Calu3 (cell line): Measurements from ENCODE around the gene CKAP5. TPM values are rescaled to one million over a fixed set of nuclear protein-coding genes. Genes with fewer than 3 reads are reported as not detected.
"Not testable (repeated sequence)": the region's sequence is repeated elsewhere in the genome, so short reads cannot be mapped to it uniquely, and the experiment has no call there.

Experiments used
- BruUV-seq: library from RNA; stranded (reverse); fragments of 400-500 nt; replicated peaks from 2 replicates; lab custom pipeline; 2021; lab: Mats Ljungman, UMichigan
- CTCF ChIA-PET: fragments of 300-600 bp; sonication (Branson Sonifier 250); formaldehyde crosslinking; loops from one replicate; lab custom pipeline; 2022; ENCODE audit warnings: antibody characterized with exemption; lab: Charles Lee
- DNase-seq: peaks from one replicate; pipeline ENCODE4 v3.0.0; 2022
- H3K27ac Mint-ChIP-seq: one replicate; pipeline ENCODE4 v1.8.0; 2022; ENCODE audit warnings: mixed read lengths; ENCODE audit not compliant: unreplicated experiment
- H3K27me3 Mint-ChIP-seq: one replicate; pipeline ENCODE4 v1.8.0; 2022; ENCODE audit warnings: mixed read lengths; ENCODE audit not compliant: unreplicated experiment
- H3K36me3 Mint-ChIP-seq: one replicate; pipeline ENCODE4 v1.8.0; 2022; ENCODE audit warnings: mild to moderate bottlenecking, moderate library complexity, mixed read lengths; ENCODE audit not compliant: insufficient read depth, unreplicated experiment
- H3K4me1 Mint-ChIP-seq: one replicate; pipeline ENCODE4 v1.8.0; 2022; ENCODE audit warnings: mild to moderate bottlenecking, low read depth, mixed read lengths; ENCODE audit not compliant: unreplicated experiment
- H3K4me3 Mint-ChIP-seq: one replicate; pipeline ENCODE4 v1.8.0; 2022; ENCODE audit warnings: mild to moderate bottlenecking, low read depth, moderate library complexity, mixed read lengths; ENCODE audit not compliant: unreplicated experiment
- H3K9me3 Mint-ChIP-seq: one replicate; pipeline ENCODE4 v1.8.0; 2022; ENCODE audit warnings: low read depth, mixed read lengths; ENCODE audit not compliant: unreplicated experiment
- intact Hi-C: fragments of 100-400 bp; cut with micrococcal nuclease; formaldehyde crosslinking; loops from one replicate; pipeline ENCODE4 v1.10.0; 2022; ENCODE audit not compliant: unreplicated experiment
- total RNA-seq: library from RNA; stranded (reverse); gene quantifications from 2 replicates; pipeline ENCODE4 v1.2.3, GENCODE V29; 2022
- TF ChIP-seq, protein P1 (sequence below): fragments of 200-600 bp; IDR thresholded peaks from one replicate; pipeline ENCODE4 v1.8.0; 2022; ENCODE audit warnings: antibody characterized with exemption; ENCODE audit not compliant: unreplicated experiment

Gene CKAP5
- total RNA-seq, 1 experiment from 2014 or later = 140 TPM

DNA sequence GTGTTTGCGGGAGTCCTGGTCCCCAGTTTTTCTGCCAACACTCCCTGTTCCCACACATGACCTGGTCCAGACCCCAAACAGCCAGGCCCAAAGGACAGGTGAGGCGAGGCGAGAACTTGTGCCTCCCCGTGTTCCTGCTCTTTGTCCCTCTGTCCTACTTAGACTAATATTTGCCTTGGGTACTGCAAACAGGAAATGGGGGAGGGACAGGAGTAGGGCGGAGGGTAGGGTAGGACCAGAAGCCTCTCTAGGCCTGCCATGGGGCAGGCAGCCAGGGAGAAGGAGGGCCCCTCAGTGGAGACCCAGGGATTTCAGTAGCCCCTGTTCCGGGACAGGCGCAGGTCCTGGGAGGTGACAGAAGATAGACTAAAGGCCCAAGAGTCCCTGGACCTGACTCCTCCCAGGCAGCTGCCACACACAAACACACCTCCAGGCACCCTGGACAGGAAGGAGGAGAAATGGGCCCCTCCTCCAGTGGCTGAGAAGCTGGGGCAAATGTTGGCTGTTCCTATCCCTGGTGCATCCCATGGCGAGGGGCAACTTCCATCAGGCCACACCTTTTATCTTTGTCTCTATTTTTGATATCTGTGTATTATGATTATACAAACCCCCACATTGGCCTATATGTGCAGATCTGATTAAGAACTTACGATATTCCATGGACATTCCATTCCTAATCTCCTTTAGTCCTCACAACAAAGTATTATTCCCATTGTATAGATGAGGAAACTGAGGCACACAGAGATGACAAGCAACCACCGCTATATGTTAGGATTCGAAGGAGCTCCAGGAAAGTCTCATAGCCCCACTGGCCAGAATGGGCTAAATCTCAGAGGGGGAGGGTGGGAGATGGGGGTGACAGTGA, 127.7 kb downstream of the CKAP5 start:
- intact Hi-C loops = no loop called here
- H3K27ac Mint-ChIP-seq = no peak overlapping the region
- CTCF ChIA-PET = no interaction called here
- DNase-seq = peak; percentile 28
- TF ChIP-seq, protein P1, sequence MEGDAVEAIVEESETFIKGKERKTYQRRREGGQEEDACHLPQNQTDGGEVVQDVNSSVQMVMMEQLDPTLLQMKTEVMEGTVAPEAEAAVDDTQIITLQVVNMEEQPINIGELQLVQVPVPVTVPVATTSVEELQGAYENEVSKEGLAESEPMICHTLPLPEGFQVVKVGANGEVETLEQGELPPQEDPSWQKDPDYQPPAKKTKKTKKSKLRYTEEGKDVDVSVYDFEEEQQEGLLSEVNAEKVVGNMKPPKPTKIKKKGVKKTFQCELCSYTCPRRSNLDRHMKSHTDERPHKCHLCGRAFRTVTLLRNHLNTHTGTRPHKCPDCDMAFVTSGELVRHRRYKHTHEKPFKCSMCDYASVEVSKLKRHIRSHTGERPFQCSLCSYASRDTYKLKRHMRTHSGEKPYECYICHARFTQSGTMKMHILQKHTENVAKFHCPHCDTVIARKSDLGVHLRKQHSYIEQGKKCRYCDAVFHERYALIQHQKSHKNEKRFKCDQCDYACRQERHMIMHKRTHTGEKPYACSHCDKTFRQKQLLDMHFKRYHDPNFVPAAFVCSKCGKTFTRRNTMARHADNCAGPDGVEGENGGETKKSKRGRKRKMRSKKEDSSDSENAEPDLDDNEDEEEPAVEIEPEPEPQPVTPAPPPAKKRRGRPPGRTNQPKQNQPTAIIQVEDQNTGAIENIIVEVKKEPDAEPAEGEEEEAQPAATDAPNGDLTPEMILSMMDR = no peak
- no TSS peak for BruUV-seq
- H3K9me3 Mint-ChIP-seq = no peaks in the 10 kb centered on the region
- H3K4me1 Mint-ChIP-seq = no peaks in the 10 kb centered on the region
- no peak overlapping the region for H3K4me3 Mint-ChIP-seq
- H3K36me3 Mint-ChIP-seq = no peaks in the 10 kb centered on the region
- no peaks in the 10 kb centered on the region for H3K27me3 Mint-ChIP-seq

DNA sequence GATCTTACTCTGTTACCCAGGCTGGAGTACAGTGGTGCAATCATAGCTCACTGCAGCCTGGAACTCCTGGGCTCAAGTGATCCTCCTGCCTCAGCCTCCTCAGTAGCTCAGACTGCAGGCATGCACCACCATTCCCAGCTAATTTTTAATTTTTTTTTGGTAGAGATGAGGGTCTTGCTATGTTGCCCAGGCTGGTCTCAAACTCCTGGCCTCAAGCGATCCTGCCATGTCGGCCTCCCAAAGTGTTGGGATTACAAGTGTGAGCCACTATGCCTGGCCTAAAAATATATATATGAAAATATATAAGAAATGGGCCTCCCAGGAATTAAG, 128.3 kb downstream of the CKAP5 start:
- H3K4me3 Mint-ChIP-seq, H3K27ac Mint-ChIP-seq, H3K4me1 Mint-ChIP-seq, intact Hi-C loops, CTCF ChIA-PET, BruUV-seq, H3K36me3 Mint-ChIP-seq, H3K9me3 Mint-ChIP-seq, DNase-seq, H3K27me3 Mint-ChIP-seq: not testable (repeated sequence)

DNA sequence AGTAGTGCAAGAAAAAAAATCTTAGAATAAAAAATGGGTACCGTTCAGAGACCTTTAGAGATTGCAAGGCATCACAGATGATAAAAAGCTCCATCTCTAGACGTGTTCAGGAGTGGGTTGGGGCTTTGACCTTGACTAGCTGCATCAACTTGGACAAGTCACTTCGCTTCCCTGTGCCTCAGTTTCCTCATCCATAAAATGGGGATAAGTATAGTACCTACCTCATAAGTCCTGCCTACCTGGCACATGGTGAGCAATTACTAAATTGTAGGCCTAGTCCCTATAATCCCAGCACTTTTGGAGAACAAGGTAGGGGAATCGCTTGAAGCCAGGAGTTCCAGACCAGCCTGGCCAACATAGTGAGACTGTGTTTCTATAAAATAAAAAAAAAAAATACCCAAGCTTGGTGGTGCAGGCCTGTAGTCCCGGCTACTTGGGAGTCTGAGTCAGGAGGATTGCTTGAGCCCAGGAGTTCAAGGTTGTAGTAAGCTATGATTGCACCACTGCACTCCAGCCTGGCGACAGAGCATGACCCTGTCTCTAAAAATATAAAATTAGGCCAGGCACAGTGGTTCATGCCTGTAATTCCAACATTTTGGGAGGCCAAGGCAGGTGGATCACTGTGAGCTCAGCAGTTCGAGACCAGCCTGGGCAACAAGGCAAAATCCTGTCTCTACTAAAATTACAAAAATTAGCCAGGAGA, 133.1 kb downstream of the CKAP5 start:
- Mint-ChIP-seq H3K27ac (no peak overlapping the region), H3K4me1 (no peaks in the 10 kb centered on the region)

DNA sequence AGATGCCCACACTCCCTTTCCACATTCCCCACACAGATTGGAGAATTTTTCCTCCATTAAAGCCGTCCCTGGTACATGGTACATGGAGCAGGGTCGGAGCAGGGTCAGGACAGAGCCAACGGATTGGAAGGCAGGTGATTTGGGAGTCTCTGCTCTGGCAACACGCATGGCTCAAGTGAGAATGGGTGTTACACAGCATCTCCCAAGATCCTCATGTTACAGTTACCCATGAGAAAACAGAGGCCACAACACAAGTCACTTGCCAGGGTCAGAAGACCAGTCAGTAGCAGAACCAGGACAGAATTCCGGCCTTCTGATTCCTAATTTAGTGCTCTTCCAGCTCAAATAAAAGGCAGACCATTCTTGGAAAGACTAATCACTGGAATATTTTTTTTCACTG, 134.8 kb downstream of the CKAP5 start:
- intact Hi-C loops = no loop called here
- TF ChIP-seq, protein P1 = no peak
- H3K4me3 Mint-ChIP-seq = no peak overlapping the region
- no peaks in the 10 kb centered on the region for H3K9me3 Mint-ChIP-seq
- CTCF ChIA-PET = no interaction called here
- no TSS peak for BruUV-seq
- H3K4me1 Mint-ChIP-seq = no peaks in the 10 kb centered on the region
- H3K27me3 Mint-ChIP-seq = no peaks in the 10 kb centered on the region
- DNase-seq = no peak
- peaks cover 22% of the 10 kb centered on the region for H3K36me3 Mint-ChIP-seq
- H3K27ac Mint-ChIP-seq = no peak overlapping the region

More for the DNA sequence above, 133.1 kb downstream of the CKAP5 start:
- TF ChIP-seq, protein P1 = no peak
- H3K36me3 Mint-ChIP-seq = peaks cover 8% of the 10 kb centered on the region
- H3K27me3 Mint-ChIP-seq = no peaks in the 10 kb centered on the region
- CTCF ChIA-PET = no interaction called here
- intact Hi-C loops = no loop called here
- no peak overlapping the region for H3K4me3 Mint-ChIP-seq
- BruUV-seq = no TSS peak
- DNase-seq = no peak
- no peaks in the 10 kb centered on the region for H3K9me3 Mint-ChIP-seq
